Measurements from ENCODE around the gene MGAT5.

MGAT5 gene

GRCh38 chr2:134432435-134432883 is 178.6 kb downstream of the MGAT5 start:
- DNase-seq, result no peak

GRCh38 chr2:134433469-134433868 is 179.6 kb downstream of the MGAT5 start:
- no peak for DNase-seq

DNA sequence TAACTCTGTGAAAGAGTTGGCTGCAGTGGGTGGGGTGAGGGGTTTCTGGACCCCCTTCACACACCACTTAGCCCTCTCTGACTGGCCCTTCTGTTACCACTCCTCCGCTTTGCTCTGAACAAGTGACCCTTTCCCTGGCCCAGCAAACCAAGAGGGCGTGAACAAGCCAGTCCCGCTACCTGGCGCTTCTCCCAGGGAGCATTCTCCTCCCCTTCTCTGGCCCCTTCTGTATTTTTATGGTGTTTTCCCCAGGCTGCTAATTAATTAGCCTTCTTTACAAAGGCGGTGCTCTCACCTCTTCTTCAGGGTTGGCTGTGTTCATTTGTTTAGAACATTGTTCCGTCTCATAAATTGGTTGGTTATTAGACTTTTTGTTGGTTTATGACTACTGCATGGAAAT is 180.1 kb downstream of the MGAT5 start:
- no peak for DNase-seq

DNA sequence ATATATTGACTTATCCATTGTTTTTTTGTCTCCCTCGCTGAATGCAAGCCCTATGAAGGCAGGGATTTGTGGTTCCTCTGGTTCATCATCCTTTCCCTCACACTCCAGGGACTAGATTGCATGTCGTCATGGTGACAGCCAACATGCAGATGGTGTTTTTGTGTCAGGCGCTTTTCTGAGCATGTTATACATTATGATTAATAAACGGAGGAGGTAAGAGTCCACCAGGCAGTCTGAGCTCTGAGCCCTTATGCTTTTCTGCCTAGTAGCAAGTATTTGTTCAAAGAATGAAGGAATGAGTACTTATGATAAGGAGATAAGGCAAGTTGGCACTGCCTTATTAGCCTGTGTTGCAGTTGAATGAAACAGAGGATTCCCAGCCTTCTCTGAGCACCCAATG is 181.6 kb downstream of the MGAT5 start:
- DNase-seq, result no peak

GRCh38 chr2:134435936-134436335 is 182.1 kb downstream of the MGAT5 start:
- DNase-seq, result no peak

DNA sequence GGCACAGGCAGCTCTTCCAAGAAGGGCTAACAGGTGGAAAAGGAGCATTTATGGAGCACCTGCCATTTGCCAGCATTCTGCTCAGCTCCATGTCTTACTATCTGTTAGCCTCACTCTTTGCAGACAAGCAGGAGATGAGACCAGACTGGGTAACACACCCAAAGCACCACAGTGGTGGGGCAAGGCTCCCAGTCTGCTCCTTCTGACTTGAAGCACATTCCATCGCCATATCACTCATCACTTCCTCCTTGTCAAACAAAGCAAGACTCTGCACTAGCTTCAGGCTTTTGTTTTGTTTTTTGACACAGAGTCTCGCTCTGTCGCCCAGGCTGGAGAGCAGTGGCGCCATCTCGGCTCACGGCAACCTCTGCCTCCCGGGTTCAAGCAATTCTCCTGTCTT is 182.8 kb downstream of the MGAT5 start:
- DNase-seq, result no peak

GRCh38 chr2:134438371-134438770 is 184.5 kb downstream of the MGAT5 start:
- DNase-seq, result no peak

DNA sequence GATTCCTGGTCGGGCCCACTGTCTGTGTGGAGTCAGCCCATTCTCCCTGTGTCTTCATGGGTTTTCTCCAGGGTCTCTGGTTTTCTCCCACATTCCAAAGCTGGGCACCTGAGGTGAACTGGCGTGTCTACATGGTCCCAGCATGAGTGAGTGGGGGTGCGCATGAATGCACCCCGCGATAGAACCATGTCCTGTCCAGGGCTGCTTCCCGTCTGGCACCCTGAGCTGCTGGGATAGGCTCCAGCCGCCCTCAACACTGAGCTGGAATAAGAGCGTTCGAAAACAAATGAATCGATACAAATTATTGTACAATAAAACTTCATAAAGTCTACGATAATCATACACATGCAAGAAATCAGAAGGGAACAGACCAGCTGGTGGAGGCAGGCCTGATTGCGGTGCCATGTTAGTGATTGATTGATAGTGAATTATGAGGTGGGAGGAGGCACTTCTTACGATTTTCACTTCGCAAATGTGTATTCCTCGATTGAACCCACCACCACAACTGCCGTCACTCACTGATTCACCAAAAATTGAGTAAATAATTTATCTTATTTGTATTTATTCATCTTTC is 186.6 kb downstream of the MGAT5 start:
- DNase-seq, result no peak

DNA sequence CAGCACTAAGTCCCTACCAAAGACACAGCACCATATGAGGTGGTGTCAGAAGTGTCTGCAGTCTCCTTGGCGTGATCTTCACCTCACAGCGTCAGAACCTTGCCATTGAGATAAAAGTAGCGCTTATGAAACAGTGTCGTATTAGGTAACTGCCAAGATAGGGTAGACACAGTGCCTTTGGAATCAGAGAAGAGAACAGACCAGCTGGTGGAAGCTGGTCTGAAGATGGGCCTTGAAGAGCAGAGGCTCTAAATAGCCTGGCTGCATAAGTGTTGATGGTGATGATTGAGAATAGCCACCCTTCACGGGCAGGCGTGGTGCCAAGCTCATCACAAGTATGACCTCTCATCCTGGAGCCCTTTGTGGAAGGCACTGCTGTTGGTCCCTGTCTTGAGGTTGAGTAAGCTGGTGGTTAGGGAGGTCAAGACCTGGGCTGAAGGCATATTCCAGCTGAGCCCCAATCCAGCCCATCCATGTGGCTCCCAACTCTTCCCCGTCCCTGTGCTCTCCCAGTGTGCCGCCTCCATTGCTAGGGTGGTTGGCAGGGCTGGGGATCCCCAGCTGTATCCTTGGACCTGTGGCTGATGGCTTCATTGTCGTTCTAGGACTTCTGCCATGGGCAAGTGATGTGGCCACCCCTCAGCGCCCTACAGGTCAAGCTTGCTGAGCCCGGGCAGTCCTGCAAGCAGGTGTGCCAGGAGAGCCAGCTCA is 187.4 kb downstream of the MGAT5 start:
- DNase-seq, result no peak

- no peak for DNase-seq
Measured at GRCh38 chr2:134443814-134444480, 190.1 kb downstream of the MGAT5 start.

DNA sequence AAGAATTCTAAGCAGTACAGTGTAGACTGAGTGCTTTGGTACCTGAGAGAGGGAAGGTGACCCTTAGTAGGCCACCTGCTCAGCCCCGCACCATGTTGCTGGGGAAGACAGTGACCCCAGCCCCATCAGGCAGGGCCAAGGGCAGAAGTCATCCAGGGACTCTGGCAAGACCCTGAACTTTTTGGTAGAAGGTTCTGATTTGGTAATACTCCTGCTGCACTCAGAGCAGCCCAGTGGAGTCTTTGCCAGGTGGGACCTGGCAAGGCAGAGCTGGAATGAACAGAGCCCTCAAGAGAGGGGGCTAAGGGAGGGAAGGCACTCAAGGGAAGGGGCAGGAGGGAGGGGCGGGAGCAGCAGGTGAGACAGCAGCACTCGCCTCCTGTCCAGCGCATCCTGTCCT is 191.2 kb downstream of the MGAT5 start:
- DNase-seq, result no peak

DNA sequence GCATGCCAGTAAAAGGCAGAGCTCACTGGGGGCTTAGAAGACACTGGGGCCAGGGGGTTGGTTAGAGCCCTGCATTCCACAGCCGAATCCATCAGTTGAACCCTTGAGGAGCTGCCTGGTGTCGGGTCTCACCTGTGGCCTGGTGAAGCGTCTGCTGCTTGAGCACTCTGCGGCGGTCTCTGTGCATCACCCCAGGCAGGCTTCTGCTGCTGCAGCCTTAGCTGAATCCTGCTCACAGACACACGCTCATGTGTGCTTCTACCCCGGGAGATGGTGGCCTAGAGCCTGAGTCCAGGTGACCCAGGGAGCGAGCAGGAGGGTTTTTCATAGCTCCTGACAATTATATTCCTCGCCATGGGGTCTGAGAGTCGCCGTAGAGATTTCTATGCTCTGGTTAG is 192.1 kb downstream of the MGAT5 start:
- no peak for DNase-seq

DNA sequence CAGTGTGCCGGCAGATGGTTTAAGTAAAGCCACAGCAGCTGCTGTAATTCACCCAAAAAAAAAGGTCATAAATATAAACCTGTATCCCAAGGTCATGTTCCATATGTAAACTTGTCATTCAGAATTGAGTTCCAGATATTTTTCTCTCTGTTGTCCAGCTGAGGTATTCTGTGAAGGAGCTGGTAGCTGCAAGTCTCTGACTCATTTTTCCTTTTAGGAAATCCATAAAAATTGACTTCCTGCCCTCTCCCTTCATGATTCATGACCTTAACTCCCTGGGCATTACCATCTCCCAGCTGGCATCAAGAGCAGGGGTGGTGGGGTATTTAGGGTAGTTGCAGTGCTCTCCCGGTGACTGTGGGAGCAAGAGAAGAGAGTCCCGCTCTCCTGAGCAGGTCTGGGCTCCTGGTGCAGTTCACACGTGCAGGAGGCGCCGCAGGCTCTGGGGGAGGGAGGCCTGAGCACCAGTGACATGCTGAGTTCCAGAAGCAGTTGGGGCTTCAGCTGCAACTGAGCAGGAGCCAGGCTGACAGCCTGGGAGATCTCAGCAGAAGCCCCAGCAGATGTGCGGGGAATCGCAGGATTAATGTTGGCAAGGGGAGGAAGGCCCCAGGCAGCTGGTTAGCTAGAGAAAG is 192.6 kb downstream of the MGAT5 start:
- DNase-seq, result no peak

DNA sequence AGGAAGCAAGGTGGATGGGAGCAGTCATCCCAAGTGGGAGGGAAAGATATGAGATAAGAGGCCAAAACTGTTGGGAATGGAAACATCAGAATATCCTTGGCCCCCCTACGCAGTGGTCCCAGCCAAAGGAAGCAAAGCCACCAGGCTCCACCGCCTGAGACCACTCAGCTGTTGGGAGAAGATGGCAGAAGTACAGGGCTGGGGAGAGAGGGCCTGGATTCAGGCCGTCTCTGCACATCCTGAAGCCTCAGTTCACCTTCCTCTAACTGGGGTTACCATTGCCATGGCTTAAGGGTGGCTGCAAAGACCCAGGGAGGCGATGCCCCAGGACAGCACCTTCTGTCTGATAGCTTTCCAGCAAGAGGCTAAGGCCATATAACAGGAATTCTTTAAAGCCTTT is 193.8 kb downstream of the MGAT5 start:
- no peak for DNase-seq

DNA sequence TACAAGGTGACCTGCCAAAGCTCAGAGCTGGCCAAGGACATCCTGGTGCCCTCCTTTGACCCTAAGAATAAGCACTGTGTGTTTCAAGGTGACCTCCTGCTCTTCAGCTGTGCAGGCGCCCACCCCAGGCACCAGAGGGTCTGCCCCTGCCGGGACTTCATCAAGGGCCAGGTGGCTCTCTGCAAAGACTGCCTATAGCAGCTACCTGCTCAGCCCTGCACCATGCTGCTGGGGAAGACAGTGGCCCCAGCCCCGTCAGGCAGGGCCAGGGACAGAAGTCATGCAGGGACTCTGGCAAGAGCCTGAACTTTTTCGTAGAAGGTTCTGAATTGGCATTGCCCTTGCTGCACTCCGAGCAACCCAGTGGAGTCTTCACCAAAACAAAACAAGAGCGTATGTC is 194.8 kb downstream of the MGAT5 start:
- DNase-seq, result no peak

DNA sequence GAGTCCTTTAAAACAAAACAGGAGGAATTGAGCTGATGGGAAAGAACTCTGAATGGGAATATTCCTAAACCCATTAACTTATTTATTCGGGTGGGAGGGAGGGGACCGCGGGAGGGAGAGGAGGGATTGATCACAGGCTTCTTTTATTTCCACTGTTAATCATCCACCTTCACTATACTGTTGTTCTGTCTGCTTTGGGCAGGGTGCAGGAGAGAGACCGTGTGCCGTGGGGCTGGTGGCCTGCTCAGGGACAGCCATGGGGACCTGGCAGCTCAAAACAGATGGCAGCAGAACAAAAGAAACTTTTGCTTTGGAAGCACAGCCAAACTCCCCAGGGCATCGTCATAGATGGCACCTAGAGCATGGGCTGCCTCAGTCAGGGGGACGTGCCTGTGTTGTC is 195.3 kb downstream of the MGAT5 start:
- no peak for DNase-seq

DNA sequence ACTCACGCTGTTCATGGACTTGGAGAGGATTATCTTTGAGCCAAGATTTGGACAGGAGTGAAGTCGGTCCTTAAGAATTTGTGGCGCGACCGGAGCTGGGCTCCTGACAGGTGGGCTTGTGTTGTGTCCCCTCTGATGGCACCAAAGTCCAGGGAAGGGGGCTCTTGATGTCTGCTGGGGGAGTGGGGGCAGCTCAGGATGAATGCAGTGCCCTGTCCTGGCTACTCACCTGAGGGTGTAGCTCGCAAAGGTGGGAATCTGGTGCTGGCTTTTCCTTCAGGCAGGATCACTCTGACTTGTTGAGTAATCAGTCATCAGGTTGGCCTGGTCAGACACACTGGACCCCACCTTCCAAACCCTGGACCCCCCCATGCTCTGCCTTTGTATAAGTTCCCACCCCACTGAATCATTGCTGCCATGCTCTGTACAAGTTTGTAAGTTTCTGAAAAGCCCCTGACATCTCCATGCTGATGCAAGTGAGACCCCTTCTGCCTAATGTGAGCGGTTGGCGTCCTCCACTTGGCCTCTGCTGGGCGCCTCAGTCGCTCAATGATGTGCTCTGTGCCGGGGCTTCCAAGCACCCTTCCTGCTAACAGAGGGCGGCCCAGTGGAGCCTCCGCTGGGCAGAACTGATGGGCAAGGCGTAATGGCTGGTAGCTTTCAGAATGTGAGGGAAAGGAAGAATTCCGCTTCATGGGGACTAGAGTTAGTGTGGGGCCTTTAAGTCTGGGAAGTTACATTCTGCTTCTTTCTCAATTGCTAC is 196.1 kb downstream of the MGAT5 start:
- DNase-seq, result no peak

DNA sequence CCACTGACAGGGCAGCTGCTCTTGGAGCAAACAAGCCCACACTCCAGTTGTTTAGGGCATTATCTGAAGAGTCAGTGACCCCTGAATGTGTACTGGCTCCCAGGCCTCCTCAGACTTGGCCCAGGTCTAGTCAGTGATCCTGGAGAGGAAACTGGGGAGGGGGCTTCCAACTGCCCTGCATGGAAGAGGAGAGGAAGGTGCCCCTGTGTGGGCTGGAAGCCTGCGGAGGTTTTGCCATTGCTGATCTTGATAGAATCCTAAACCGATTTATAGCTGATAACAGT is 197.4 kb downstream of the MGAT5 start:
- no peak for DNase-seq

- DNase-seq, result no peak
Measured at GRCh38 chr2:134452042-134452733, 198.3 kb downstream of the MGAT5 start.

- DNase-seq, result no peak
Measured at GRCh38 chr2:134453476-134453875, 199.6 kb downstream of the MGAT5 start.

DNA sequence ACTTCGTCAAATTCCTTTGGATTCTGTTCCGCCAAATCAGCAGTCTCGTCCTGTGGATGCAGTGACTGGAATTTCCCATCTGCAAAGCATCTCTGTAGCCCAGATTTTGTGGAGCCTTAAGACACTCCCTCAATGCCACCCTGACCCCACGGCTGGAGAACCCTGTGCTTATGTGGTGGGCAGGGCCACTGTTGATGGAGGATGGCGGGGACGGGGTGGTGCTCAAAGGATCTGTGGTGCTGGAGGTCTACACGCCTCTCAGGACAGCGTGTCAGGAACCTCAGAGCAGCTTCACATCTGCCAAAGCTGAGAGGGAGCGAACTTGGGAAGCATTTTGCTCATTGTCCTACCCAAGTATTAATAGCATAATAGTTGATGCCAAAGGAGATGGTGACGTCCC is 200.1 kb downstream of the MGAT5 start:
- no peak for DNase-seq

GRCh38 chr2:134454426-134454825 is 200.6 kb downstream of the MGAT5 start:
- DNase-seq, result no peak

DNA sequence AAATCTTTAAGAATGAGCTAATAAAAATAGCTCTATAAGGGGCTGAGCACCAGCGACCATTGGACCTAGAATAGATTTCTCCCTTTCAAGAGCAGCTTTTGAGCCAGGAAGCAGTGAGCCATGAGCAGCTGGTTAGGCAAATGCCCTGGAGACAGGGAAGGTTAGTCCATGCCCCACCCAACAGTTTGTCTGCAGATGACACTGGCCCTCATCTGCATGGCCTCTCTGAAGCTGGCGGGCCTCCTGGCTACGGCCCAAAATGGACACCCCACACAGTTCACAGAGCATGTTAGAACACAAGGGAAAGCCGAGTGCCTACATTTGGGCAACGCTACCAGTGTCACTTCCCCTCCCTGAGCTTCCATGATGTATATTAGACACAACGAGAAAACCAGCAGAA is 201.1 kb downstream of the MGAT5 start:
- DNase-seq, result no peak

Measured in NCI-H1092 (cell line).